GM21737 (cell line): ENCODE results near the gene EPOP.
"Not testable (repeated sequence)": the region's sequence is repeated elsewhere in the genome, so short reads cannot be mapped to it uniquely, and the experiment has no call there.

Experiments used
- ATAC-seq: cut with Tn5 transposase; IDR thresholded peaks from one replicate; pipeline ENCODE4 v1.9.1; 2021; ENCODE audit warnings: mild to moderate bottlenecking, moderate library complexity; ENCODE audit not compliant: unreplicated experiment

The EPOP gene

DNA sequence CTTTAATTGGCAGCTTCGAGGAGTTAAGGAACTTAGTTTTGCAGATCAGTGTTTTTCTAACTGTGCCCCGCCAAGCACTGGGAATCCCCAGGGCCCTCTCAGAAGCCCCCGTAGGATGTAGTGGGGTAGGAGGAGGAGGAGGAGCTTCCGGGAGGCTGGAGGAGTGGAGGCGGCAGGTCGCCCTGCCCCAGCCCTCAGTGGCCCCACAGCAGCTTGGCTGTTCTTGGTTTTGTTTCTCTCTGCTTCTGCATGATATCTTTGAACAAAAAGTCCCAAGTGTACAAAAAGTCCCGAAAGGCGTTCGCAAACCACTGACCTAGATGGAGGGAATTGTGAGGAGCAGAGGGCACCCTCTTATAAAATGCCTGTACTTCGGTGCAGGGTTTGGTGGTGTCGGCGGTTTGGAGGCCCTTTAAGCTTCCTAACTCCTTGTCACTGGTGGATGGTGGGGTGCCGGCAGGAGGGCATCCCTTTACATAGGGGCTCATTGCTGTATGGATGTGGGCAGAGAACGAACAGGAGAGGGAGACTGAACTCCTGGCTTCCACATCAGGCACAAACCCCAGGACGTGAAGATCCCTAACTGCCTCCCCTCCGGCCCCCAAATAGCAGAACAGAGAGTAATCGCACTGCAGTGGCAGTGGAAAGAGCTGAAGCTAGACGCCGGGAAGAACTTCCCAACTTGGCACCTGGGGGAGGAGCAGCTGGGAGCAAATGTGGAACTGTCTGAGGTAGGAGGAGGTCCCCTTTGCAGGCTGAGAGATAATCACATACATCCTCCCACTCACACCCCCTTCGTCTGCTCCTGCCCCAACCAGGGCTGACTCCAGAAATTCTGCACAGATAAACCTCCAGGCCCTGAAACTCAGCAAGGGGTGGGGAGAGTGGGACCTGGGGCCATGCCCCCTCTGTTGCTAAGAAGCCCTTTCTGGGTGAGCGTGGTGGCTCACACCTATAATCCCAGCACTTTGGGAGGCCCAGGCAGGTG is 20.1 kb downstream of the EPOP start:
- ATAC-seq: no peak

DNA sequence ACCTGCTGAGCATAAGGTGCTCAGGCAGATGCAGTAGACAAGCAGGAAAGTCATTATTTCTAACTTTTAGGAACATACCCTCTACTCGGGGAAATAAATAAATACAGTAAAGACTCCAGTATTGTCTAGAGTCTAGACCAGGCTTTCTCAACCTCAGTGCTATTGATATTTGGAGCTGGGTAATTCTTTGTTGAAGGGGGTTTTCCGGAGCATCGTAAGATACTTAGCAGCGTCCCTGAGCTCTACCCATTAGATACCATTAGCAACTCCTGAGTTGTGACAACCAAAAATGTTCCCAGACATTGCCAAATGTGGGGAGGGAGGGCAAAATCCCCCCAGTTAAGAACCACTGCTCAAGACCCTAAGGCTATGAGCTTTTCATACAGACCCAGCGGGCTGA is 21.1 kb downstream of the EPOP start:
- ATAC-seq: no peak

DNA sequence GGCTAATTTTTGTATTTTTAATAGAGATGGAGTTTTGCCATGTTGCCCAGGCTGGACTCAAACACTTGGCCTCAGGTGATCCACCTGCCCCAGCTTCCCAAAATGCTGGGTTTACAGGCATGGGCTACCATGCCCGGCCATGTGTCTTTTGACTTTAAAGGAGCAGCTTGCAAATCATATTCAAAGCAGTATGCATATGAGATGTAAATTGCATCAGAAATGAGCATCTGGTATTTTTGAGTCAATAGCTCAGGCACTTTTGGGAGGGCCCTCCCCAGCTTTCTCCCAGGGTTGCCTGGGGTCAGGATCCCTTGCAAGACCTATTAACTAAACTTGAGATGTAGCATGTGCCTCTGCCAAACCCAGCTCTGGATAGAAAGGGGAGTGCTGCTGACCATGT is 21.5 kb downstream of the EPOP start:
- ATAC-seq: no peak

DNA sequence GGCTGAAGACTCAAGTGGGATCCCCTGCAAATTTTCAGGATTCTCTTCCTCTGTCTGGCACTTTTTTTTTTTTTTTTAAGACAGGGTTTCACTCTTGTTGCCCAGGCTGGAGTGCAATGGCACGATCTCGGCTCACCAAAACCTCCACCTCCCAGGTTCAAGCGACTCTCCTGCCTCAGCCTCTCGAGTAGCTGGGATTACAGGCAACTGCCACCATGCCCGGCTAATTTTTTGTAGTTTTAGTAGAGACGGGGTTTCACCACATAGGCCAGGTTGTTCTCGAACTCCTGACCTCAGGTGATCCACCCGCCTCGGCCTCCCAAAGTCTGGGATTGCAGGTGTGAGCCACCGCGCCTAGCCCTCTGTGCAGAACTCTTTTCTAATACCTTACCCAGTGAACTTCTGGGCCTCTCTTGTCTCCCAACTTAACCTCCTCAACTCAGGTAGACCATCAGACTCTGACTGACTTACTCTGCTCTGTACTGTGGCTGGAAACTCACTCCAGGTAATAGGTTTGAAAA is 24.0 kb downstream of the EPOP start:
- not testable (repeated sequence) for ATAC-seq

DNA sequence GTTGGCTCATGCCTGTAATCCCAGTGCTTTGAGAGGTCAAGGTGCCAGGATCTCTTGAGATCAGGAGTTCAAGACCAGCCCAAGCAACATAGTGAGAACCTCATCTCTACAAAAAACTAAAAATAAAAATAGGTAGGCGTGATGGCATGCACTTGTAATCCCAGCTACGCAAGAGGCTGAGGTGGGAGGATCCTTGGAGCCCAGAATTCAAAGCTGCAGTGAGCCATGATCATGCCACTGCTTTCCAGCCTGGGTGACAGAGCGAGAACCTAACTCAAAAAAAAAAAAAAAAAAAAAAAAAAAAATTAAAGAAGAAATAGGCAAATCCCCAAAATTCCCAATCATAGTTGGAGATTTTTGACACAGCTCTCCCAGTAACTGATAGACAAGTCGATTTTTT is 36.8 kb downstream of the EPOP start:
- no peak for ATAC-seq

DNA sequence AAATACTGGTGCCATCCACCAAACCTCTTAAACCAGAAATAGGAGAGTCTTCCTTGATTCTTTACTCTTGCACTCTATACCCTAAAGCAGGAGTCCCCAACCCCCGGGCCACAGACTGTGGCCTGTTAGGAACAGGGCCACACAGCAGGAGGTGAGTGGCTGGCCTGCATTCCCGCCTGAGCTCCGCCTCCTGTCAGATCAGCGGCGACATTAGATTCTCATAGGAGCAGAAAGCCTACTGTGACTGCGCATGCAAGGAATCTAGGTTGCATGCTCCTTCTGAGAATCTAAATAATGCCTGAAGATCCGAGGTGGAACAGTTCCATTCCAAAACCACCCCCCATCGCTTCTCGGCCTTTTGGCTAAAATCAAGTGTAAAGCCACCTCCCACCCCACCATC is 38.7 kb downstream of the EPOP start:
- ATAC-seq: no peak

DNA sequence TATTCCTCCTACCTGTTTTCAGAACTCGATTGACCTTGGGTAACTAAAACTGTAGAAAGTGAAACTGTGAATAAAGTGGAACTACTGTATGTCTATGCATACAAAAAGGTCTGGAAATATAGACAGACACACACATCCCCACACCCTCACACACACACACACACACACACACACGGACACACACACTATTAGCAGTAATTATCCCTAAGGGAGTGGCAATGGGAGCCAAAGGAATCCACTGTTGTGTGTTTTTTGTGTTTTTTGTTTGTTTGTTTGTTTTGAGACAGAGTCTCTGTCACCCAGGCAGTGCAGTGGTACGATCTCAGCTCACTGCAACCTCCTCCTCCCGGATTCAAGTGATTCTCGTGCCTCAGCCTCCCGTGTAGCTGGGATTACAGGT is 42.4 kb downstream of the EPOP start:
- no peak for ATAC-seq

DNA sequence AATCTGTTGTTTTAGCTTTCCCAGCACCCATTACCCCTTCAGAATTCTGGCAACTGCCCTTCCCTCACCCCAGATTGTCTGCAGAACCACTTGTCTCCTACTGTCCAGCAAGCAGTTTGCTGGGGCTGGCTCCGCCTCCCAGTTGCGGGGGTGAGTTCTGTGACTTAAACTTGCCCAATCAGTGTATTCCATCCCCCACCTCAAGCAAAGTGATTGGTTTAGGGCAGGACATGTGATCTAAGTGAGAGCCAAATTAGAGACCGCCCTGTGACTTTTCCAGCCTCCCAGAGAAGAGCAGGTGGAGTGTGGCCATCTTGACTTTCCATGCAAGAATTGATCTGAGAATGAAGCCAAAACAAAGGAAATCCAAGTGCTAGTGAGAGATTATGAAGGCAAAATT is 46.3 kb downstream of the EPOP start:
- no peak for ATAC-seq

DNA sequence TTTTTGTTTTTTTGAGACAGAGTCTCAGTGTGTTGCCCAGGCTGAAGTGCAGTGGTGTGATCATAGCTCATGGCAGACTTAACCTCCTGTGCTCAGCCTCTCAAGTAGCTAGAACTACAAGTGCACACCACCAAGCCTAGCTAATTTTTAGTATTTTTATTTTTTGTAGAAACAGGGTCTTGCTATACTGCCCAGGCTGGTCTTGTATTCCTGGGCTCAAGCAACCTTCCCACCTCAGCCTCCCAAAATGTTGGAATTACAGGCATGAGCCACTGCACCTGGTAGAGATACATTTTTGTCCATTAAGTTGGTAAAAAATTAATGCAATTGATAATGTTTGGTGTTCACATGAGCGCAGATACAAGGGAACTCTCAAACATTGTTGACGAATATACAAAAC is 46.8 kb downstream of the EPOP start:
- no peak for ATAC-seq

DNA sequence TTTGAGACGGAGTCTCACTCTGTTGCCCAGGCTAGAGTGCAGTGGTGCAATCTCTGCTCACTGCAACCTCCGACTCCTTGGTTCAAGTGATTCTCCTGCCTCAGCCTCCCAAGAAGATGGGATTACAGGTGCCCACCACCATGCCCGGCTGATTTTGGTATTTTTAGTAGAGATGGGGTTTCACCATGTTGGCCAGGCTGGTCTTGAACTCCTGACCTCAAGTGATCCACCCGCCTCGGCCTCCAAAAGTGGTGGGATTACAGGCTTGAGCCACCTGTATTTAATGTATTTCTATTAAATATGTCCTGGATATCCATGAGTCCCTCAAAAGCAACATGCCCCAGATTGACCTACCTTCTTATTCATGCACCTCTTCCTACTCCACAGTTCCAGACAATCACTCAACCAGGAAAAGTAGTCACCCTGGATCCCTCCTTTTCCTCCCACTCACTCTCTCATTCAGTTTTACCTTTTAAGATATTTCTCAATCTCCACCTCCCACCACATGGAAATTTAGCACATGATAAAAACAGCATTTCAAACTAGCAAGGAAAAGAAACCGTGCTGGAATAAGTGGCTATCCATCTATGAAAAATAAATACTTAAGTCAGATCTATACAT is 48.0 kb downstream of the EPOP start:
- ATAC-seq: not testable (repeated sequence)

DNA sequence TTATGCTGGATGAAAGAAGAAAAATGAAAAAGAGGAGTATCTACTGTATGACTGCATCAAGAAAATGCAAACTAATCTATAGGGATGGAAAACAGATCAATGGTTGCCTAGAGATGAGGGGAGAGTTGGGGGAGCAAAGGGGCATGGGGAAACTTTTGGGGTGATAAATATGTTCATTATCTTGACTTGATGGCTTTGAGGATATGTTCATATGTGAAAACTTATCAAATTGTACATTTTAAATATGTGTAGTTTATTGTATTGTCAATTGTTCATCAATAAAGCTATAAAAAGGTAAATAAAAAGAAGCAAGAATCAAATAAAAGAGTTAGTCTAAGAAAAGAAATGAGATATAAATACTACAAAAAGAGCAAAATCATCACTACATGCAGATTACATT is 49.3 kb downstream of the EPOP start:
- no peak for ATAC-seq

DNA sequence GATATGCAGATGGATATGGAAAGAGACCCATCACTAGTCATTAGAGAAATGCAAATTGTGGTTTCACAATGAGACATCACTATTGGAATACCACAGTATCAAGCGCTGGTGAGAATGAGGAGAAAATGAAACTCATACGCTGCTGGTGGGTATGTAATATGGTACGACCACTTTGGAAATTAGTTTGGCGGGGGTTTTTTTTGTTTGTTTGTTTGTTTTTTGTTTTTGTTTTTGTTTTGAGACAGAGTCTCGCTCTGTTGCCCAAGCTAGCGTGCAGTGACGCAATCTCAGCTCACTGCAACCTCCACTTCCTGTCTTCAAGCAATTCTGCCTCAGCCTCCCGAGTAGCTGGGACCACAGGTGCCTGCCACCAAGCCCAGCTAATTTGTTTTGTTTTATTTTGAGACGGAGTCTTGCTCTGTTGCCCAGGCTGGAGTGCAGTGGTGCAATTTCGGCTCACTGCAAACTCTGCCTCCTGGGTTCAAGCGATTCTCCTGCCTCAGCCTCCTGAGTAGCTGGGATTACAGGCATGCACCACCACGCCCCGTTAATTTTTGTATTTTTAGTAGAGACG is 49.9 kb downstream of the EPOP start:
- peak; percentile 66 for ATAC-seq
